Astrocyte (in vitro differentiated cells and primary cell): ENCODE data around the gene ZBTB16. TPM values are rescaled to one million over a fixed set of nuclear protein-coding genes. Genes with fewer than 3 reads are reported as not detected.

Experiments used
- DNase-seq: peaks from one replicate; pipeline ENCODE4 v3.0.0-alpha.2; 2010; ENCODE audit warnings: low read depth
- FAIRE-seq: peaks from 2 replicates; lab custom pipeline; 2011; peaks lifted over from hg19 to GRCh38; lab: Jason Lieb, UNC
- H2AFZ ChIP-seq: 2 replicates; pipeline ENCODE4 v1.6.0; 2012; ENCODE audit warnings: low read depth, low read length, inconsistent platforms
- H3K27ac ChIP-seq: 2 replicates; pipeline ENCODE4 v1.5.1; 2011; ENCODE audit warnings: low read depth, low read length, inconsistent platforms
- H3K27me3 ChIP-seq: 2 replicates; pipeline ENCODE4 v1.6.0; 2011; ENCODE audit warnings: low read length, inconsistent platforms; ENCODE audit not compliant: insufficient read depth
- H3K36me3 ChIP-seq: 2 replicates; pipeline ENCODE4 v1.5.1; 2011; ENCODE audit warnings: low read length, inconsistent platforms; ENCODE audit not compliant: insufficient read depth
- H3K4me1 ChIP-seq: 2 replicates; pipeline ENCODE4 v1.5.1; 2011; ENCODE audit warnings: low read length, inconsistent platforms; ENCODE audit not compliant: insufficient read depth
- H3K4me2 ChIP-seq: 2 replicates; pipeline ENCODE4 v1.6.0; 2012; ENCODE audit warnings: low read length, inconsistent platforms
- H3K4me3 ChIP-seq: 2 replicates; pipeline ENCODE4 v1.5.1; 2011; ENCODE audit warnings: low read depth, mild to moderate bottlenecking, low read length, inconsistent platforms; ENCODE audit not compliant: insufficient read depth
- H3K79me2 ChIP-seq: 2 replicates; pipeline ENCODE4 v1.6.0; 2012; ENCODE audit warnings: mild to moderate bottlenecking, low read length, inconsistent platforms; ENCODE audit not compliant: insufficient read depth
- H3K9ac ChIP-seq: 2 replicates; pipeline ENCODE4 v1.6.0; 2012; ENCODE audit warnings: mild to moderate bottlenecking, low read length, inconsistent platforms
- H3K9me3 ChIP-seq: 2 replicates; pipeline ENCODE4 v1.5.1; 2012; ENCODE audit warnings: low read depth, mild to moderate bottlenecking, low read length, inconsistent platforms; ENCODE audit not compliant: insufficient read depth
- H4K20me1 ChIP-seq: 2 replicates; pipeline ENCODE4 v1.6.0; 2012; ENCODE audit warnings: low read length, inconsistent platforms; ENCODE audit not compliant: insufficient read depth
- H3K27ac Mint-ChIP-seq: one replicate; pipeline ENCODE4 v1.8.0; 2021; ENCODE audit warnings: mild to moderate bottlenecking, mixed read lengths; ENCODE audit not compliant: unreplicated experiment
- H3K27me3 Mint-ChIP-seq: one replicate; pipeline ENCODE4 v1.8.0; 2021; ENCODE audit warnings: low read depth, mixed read lengths; ENCODE audit not compliant: unreplicated experiment
- H3K36me3 Mint-ChIP-seq: one replicate; pipeline ENCODE4 v1.8.0; 2021; ENCODE audit warnings: low read depth, mixed read lengths; ENCODE audit not compliant: unreplicated experiment
- H3K4me1 Mint-ChIP-seq: one replicate; pipeline ENCODE4 v1.8.0; 2021; ENCODE audit warnings: low read depth, mixed read lengths; ENCODE audit not compliant: unreplicated experiment
- H3K4me3 Mint-ChIP-seq: one replicate; pipeline ENCODE4 v1.8.0; 2021; ENCODE audit warnings: mild to moderate bottlenecking, moderate library complexity, mixed read lengths; ENCODE audit not compliant: unreplicated experiment
- H3K9me3 Mint-ChIP-seq: one replicate; pipeline ENCODE4 v1.8.0; 2021; ENCODE audit warnings: mild to moderate bottlenecking, mixed read lengths; ENCODE audit not compliant: unreplicated experiment
- EZH2 ChIP-seq: IDR thresholded peaks from 2 replicates; pipeline ENCODE4 v1.6.1; 2012; ENCODE audit warnings: mild to moderate bottlenecking, low read length, inconsistent platforms; ENCODE audit not compliant: insufficient read depth
- total RNA-seq: library from RNA; stranded (reverse); gene quantifications from 2 replicates; pipeline ENCODE4 v1.2.1, GENCODE V29; 2021
- TF ChIP-seq, protein P1 (sequence below): IDR thresholded peaks from 2 replicates; pipeline ENCODE4 v1.5.1; 2011; ENCODE audit warnings: low read depth, mild to moderate bottlenecking, inconsistent platforms, low read length, moderate library complexity; ENCODE audit not compliant: insufficient read depth

Gene ZBTB16
- total RNA-seq, 1 donor from 2014 or later, result 0.50 TPM

DNA sequence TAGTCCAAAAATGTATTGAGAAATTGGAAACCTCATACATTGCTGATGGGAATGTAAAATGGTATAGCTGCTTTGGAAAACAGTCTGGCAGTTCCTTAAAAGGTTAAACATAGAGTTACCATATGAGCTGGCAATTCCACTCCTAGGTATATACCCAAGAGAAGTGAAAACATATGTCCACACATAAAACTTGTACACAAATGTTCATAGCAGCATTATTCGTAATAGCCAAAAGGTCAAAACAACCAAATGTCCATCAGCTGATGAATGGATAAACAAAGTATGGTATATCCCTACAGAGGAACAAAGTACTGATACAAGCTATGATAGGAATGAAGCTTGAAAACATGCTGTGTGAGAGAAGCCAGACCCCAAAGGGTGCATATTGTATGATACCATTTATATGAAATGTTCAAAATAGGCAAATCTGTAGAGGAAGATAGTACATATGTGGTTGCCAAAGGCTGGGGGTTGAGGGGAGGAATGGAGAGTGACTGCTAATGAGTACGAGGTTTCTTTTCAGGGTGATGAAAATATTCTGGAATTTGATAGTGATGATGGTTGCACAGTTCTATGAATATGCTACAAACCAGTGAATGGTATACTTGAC is 85.8 kb downstream of the ZBTB16 start:
- Mint-ChIP-seq H3K27ac (no peak overlapping the region), H3K4me1 (peaks cover 22% of the 10 kb centered on the region), H3K9me3 (peaks cover 3% of the 10 kb centered on the region), H3K36me3 (no peaks in the 10 kb centered on the region), H3K27me3 (peaks cover 13% of the 10 kb centered on the region), H3K4me3 (no peak overlapping the region)
- no peaks in the 10 kb centered on the region for H3K4me1 ChIP-seq
- DNase-seq (no peak), FAIRE-seq (no peak)
- H3K27ac ChIP-seq, result no peak overlapping the region
- H3K79me2 ChIP-seq, result no peaks in the 10 kb centered on the region
- no peaks in the 10 kb centered on the region for H3K36me3 ChIP-seq
- no peak overlapping the region for H3K9ac ChIP-seq
- no peaks in the 10 kb centered on the region for H4K20me1 ChIP-seq
- H2AFZ ChIP-seq, result no peak overlapping the region
- no peak overlapping the region for H3K4me2 ChIP-seq
- TF ChIP-seq EZH2, result no peak
- TF ChIP-seq, protein P1, sequence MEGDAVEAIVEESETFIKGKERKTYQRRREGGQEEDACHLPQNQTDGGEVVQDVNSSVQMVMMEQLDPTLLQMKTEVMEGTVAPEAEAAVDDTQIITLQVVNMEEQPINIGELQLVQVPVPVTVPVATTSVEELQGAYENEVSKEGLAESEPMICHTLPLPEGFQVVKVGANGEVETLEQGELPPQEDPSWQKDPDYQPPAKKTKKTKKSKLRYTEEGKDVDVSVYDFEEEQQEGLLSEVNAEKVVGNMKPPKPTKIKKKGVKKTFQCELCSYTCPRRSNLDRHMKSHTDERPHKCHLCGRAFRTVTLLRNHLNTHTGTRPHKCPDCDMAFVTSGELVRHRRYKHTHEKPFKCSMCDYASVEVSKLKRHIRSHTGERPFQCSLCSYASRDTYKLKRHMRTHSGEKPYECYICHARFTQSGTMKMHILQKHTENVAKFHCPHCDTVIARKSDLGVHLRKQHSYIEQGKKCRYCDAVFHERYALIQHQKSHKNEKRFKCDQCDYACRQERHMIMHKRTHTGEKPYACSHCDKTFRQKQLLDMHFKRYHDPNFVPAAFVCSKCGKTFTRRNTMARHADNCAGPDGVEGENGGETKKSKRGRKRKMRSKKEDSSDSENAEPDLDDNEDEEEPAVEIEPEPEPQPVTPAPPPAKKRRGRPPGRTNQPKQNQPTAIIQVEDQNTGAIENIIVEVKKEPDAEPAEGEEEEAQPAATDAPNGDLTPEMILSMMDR, result no peak
- no peak overlapping the region for H3K4me3 ChIP-seq
- no peaks in the 10 kb centered on the region for H3K9me3 ChIP-seq
- H3K27me3 ChIP-seq, result peaks cover 45% of the 10 kb centered on the region

DNA sequence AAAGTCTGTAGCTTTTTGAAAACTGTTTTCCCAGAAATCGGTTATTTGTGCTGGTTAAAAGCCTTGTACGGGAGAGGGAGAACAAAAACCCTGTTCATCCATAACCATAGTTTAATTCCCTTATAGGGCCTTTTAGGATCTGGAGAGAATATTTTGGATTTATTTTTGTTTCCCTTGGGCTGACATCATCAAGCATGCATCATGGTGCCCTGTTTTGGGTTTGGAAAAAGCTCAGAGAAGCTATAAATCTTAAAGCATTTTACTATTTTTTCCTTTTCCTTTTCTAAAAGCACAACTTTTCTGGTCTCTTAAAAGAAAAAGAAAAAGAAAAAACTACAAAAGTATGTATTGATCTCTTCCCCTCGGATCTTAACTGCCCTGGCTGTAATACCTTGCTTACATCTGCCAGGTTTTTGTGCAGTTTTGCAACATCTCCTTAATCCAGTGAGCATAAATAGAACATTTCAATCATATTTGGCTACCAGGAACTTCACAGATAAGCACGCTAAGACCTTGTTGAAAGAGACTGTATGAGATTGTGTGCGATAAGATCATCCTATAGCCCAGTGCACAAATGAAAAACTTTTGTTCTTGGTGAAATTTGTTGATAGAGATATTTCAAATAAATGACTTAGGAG is 88.0 kb downstream of the ZBTB16 start:
- no peak overlapping the region for H3K4me3 ChIP-seq
- H3K4me3 Mint-ChIP-seq, result no peak overlapping the region
- H3K27me3 Mint-ChIP-seq, result peaks cover 7% of the 10 kb centered on the region
- no peak overlapping the region for H3K27ac ChIP-seq
- H3K4me1 Mint-ChIP-seq, result peaks cover 24% of the 10 kb centered on the region
- DNase-seq (no peak), FAIRE-seq (no peak)
- no peaks in the 10 kb centered on the region for H3K9me3 ChIP-seq
- no peaks in the 10 kb centered on the region for H3K36me3 Mint-ChIP-seq
- no peaks in the 10 kb centered on the region for H3K36me3 ChIP-seq
- no peak overlapping the region for H3K27ac Mint-ChIP-seq
- no peaks in the 10 kb centered on the region for H3K9me3 Mint-ChIP-seq
- H4K20me1 ChIP-seq, result no peaks in the 10 kb centered on the region
- H3K79me2 ChIP-seq, result no peaks in the 10 kb centered on the region
- H3K27me3 ChIP-seq, result peaks cover 56% of the 10 kb centered on the region
- no peak overlapping the region for H3K4me2 ChIP-seq
- no peak overlapping the region for H2AFZ ChIP-seq
- no peak overlapping the region for H3K9ac ChIP-seq
- no peaks in the 10 kb centered on the region for H3K4me1 ChIP-seq
- TF ChIP-seq, protein P1, result no peak
- no peak for TF ChIP-seq EZH2

DNA sequence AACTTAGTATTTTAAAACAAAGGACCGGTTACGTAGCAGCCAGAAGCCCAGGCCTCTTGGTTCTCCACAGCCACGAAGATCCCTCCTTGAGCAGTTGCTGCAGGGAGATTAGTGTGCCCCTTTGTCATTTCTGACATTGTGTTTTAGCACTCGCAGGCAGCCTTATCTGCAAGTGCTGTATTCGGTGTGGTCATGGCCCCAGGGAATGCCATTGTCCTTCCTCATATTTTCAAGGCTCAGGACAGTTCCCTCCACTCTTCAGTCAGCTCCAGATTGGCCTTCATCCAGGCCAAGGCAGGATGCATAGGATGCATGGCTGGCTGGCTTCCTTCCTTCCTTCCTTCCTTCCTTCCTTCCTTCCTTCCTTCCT is 88.5 kb downstream of the ZBTB16 start:
- Histone ChIP-seq H3K27ac (no peak overlapping the region), H4K20me1 (no peaks in the 10 kb centered on the region), H3K9me3 (no peaks in the 10 kb centered on the region), H3K27me3 (peaks cover 56% of the 10 kb centered on the region), H3K9ac (no peak overlapping the region), H3K4me1 (no peaks in the 10 kb centered on the region), H3K4me2 (no peak overlapping the region), H3K36me3 (no peaks in the 10 kb centered on the region), H3K4me3 (no peak overlapping the region), H3K79me2 (no peaks in the 10 kb centered on the region), H2AFZ (no peak overlapping the region)
- no peak for TF ChIP-seq EZH2
- TF ChIP-seq, protein P1, result no peak
- DNase-seq, result no peak
- Mint-ChIP-seq H3K36me3 (no peaks in the 10 kb centered on the region), H3K9me3 (no peaks in the 10 kb centered on the region), H3K4me1 (peaks cover 24% of the 10 kb centered on the region), H3K27ac (no peak overlapping the region), H3K27me3 (peaks cover 11% of the 10 kb centered on the region), H3K4me3 (no peak overlapping the region)
- FAIRE-seq, result no peak
